ENCODE data around the gene CCDC144A.
A peak's percentile ranks its signal among the peaks of the same experiment; 100 is the strongest.
"Not testable (repeated sequence)": the region's sequence is repeated elsewhere in the genome, so short reads cannot be mapped to it uniquely, and the experiment has no call there.

CCDC144A gene

GRCh38 chr17:16746571-16746970 lies 56.5 kb downstream of the CCDC144A start:
- DNase-seq (ENCODE audit: low read depth in 1 of 2, low spot score in 1 of 2); in situ Hi-C loops (cut with HindIII; ENCODE audit: low pct_unique_long_range_greater_than_20kb, low sequenced_read_pairs): not testable (repeated sequence)

- in situ Hi-C loops (cut with HindIII; ENCODE audit: low pct_unique_long_range_greater_than_20kb, low sequenced_read_pairs); DNase-seq (ENCODE audit: low read depth in 1 of 2, low spot score in 1 of 2): not testable (repeated sequence)
These were observed 60.5 kb downstream of the CCDC144A start for GRCh38 chr17:16750515-16750914.

- peak in 1 of 2 experiments; percentile 39 for DNase-seq (ENCODE audit: low read depth in 1 of 2, low spot score in 1 of 2)
- in situ Hi-C loops (cut with HindIII; ENCODE audit: low pct_unique_long_range_greater_than_20kb, low sequenced_read_pairs) = not testable (repeated sequence)
These were observed 61.3 kb downstream of the CCDC144A start for GRCh38 chr17:16751224-16751923.

- DNase-seq (ENCODE audit: low read depth in 1 of 2, low spot score in 1 of 2) = peak in 1 of 2 experiments; percentile 6
- in situ Hi-C loops (cut with HindIII; ENCODE audit: low pct_unique_long_range_greater_than_20kb, low sequenced_read_pairs) = not testable (repeated sequence)
These were observed 61.9 kb downstream of the CCDC144A start for GRCh38 chr17:16751924-16752287.

- in situ Hi-C loops (cut with HindIII; ENCODE audit: low pct_unique_long_range_greater_than_20kb, low sequenced_read_pairs) = not testable (repeated sequence)
These were observed 67.5 kb downstream of the CCDC144A start for GRCh38 chr17:16757520-16757919.

GRCh38 chr17:16758177-16758576 lies 68.1 kb downstream of the CCDC144A start:
- in situ Hi-C loops (cut with HindIII; ENCODE audit: low pct_unique_long_range_greater_than_20kb, low sequenced_read_pairs) = not testable (repeated sequence)

More at GRCh38 chr17:16757520-16757919, 67.5 kb downstream of the CCDC144A start:
- not testable (repeated sequence) for DNase-seq (ENCODE audit: low read depth in 1 of 2, low spot score in 1 of 2)

GRCh38 chr17:16768290-16769175 lies 78.5 kb downstream of the CCDC144A start:
- DNase-seq (ENCODE audit: low read depth in 1 of 2, low spot score in 1 of 2); in situ Hi-C loops (cut with HindIII; ENCODE audit: low pct_unique_long_range_greater_than_20kb, low sequenced_read_pairs): not testable (repeated sequence)

More at GRCh38 chr17:16758177-16758576, 68.1 kb downstream of the CCDC144A start:
- not testable (repeated sequence) for DNase-seq (ENCODE audit: low read depth in 1 of 2, low spot score in 1 of 2)

GRCh38 chr17:16772394-16773145 lies 82.5 kb downstream of the CCDC144A start:
- DNase-seq (ENCODE audit: low read depth in 1 of 2, low spot score in 1 of 2); in situ Hi-C loops (cut with HindIII; ENCODE audit: low pct_unique_long_range_greater_than_20kb, low sequenced_read_pairs): not testable (repeated sequence)

GRCh38 chr17:16773146-16773522 lies 83.1 kb downstream of the CCDC144A start:
- in situ Hi-C loops (cut with HindIII; ENCODE audit: low pct_unique_long_range_greater_than_20kb, low sequenced_read_pairs); DNase-seq (ENCODE audit: low read depth in 1 of 2, low spot score in 1 of 2): not testable (repeated sequence)

GRCh38 chr17:16787851-16788250 lies 97.8 kb downstream of the CCDC144A start:
- DNase-seq (ENCODE audit: low read depth in 1 of 2, low spot score in 1 of 2); in situ Hi-C loops (cut with HindIII; ENCODE audit: low pct_unique_long_range_greater_than_20kb, low sequenced_read_pairs): not testable (repeated sequence)

- in situ Hi-C loops (cut with HindIII; ENCODE audit: low pct_unique_long_range_greater_than_20kb, low sequenced_read_pairs); DNase-seq (ENCODE audit: low read depth in 1 of 2, low spot score in 1 of 2): not testable (repeated sequence)
These were observed 99.0 kb downstream of the CCDC144A start for GRCh38 chr17:16788889-16789536.

GRCh38 chr17:16789622-16790021 lies 99.6 kb downstream of the CCDC144A start:
- in situ Hi-C loops (cut with HindIII; ENCODE audit: low pct_unique_long_range_greater_than_20kb, low sequenced_read_pairs) = not testable (repeated sequence)

GRCh38 chr17:16790313-16790871 lies 100.4 kb downstream of the CCDC144A start:
- in situ Hi-C loops (cut with HindIII; ENCODE audit: low pct_unique_long_range_greater_than_20kb, low sequenced_read_pairs); DNase-seq (ENCODE audit: low read depth in 1 of 2, low spot score in 1 of 2): not testable (repeated sequence)

More at GRCh38 chr17:16789622-16790021, 99.6 kb downstream of the CCDC144A start:
- not testable (repeated sequence) for DNase-seq (ENCODE audit: low read depth in 1 of 2, low spot score in 1 of 2)

- in situ Hi-C loops (cut with HindIII; ENCODE audit: low pct_unique_long_range_greater_than_20kb, low sequenced_read_pairs); DNase-seq (ENCODE audit: low read depth in 1 of 2, low spot score in 1 of 2): not testable (repeated sequence)
These were observed 104.2 kb downstream of the CCDC144A start for GRCh38 chr17:16794215-16794614.

GRCh38 chr17:16795894-16796293 lies 105.9 kb downstream of the CCDC144A start:
- in situ Hi-C loops (cut with HindIII; ENCODE audit: low pct_unique_long_range_greater_than_20kb, low sequenced_read_pairs); DNase-seq (ENCODE audit: low read depth in 1 of 2, low spot score in 1 of 2): not testable (repeated sequence)

GRCh38 chr17:16804851-16805250 lies 114.8 kb downstream of the CCDC144A start:
- DNase-seq (ENCODE audit: low read depth in 1 of 2, low spot score in 1 of 2) = peak in 1 of 2 experiments; percentile 13
- in situ Hi-C loops (cut with HindIII; ENCODE audit: low pct_unique_long_range_greater_than_20kb, low sequenced_read_pairs) = not testable (repeated sequence)

GRCh38 chr17:16806599-16806998 lies 116.6 kb downstream of the CCDC144A start:
- DNase-seq (ENCODE audit: low read depth in 1 of 2, low spot score in 1 of 2); in situ Hi-C loops (cut with HindIII; ENCODE audit: low pct_unique_long_range_greater_than_20kb, low sequenced_read_pairs): not testable (repeated sequence)
